Liver (tissue), 3 donors: ENCODE data around the gene RINL.

Experiments
- CTCF ChIP-seq: fragments of 150-350 bp; IDR thresholded peaks from 2 replicates; pipeline ENCODE4 v1.5.1; 2017; ENCODE audit warnings: improper control_type of control experiment, low read depth, low read length; ENCODE audit not compliant: missing input control
- GABPA ChIP-seq, 2 donors: IDR thresholded peaks in 1 of 2; conservative IDR thresholded peaks in 1 of 2; 2 replicates each; pipeline ENCODE4 v1.6.1; 2016; ENCODE audit warnings: antibody characterized with exemption in 2 of 2, mild to moderate bottlenecking in 1 of 2, moderate library complexity in 1 of 2
- donor health status: healthy.
- donor health status: healthy.

- no peak for TF ChIP-seq CTCF
- TF ChIP-seq GABPA (IDR thresholded peaks at IDR 0.05 in 1 of 2, conservative IDR thresholded peaks at IDR 0.05 in 1 of 2): no peak
These were observed 36.2 kb downstream of the RINL start for GRCh38 chr19:38841787-38842438.
